NCI-H82 treated with DMSO at 0.1 percent for 48 hours (cell line): ENCODE results near the gene CLASP1.

Source experiments
- DNase-seq: peaks from one replicate; lab custom pipeline; 2025; ENCODE audit not compliant: unreplicated experiment; lab: John Stamatoyannopoulos, UW

The CLASP1 gene

GRCh38 chr2:121545913-121546312 is 103.3 kb downstream of the CLASP1 start:
- DNase-seq: no peak

GRCh38 chr2:121545257-121545656 is 104.0 kb downstream of the CLASP1 start:
- DNase-seq: no peak

GRCh38 chr2:121541495-121541894 is 107.8 kb downstream of the CLASP1 start:
- no peak for DNase-seq

- DNase-seq: no peak
Measured at GRCh38 chr2:121539750-121540469, 109.4 kb downstream of the CLASP1 start.

- DNase-seq: no peak
Measured at GRCh38 chr2:121536850-121537557, 112.3 kb downstream of the CLASP1 start.

GRCh38 chr2:121536347-121536746 is 112.9 kb downstream of the CLASP1 start:
- DNase-seq: no peak

- no peak for DNase-seq
Measured at GRCh38 chr2:121534007-121534406, 115.3 kb downstream of the CLASP1 start.

GRCh38 chr2:121532894-121533293 is 116.4 kb downstream of the CLASP1 start:
- DNase-seq: no peak

GRCh38 chr2:121532347-121532766 is 116.9 kb downstream of the CLASP1 start:
- DNase-seq: peak; percentile 25

- peak; percentile 86 for DNase-seq
Measured at GRCh38 chr2:121530212-121530705, 119.0 kb downstream of the CLASP1 start.

GRCh38 chr2:121529439-121530211 is 119.6 kb downstream of the CLASP1 start:
- peak; percentile 63 for DNase-seq

- no peak for DNase-seq
Measured at GRCh38 chr2:121527009-121527682, 122.1 kb downstream of the CLASP1 start.

- no peak for DNase-seq
Measured at GRCh38 chr2:121524685-121525425, 124.4 kb downstream of the CLASP1 start.

GRCh38 chr2:121521359-121521758 is 127.9 kb downstream of the CLASP1 start:
- no peak for DNase-seq

GRCh38 chr2:121520641-121520994 is 128.6 kb downstream of the CLASP1 start:
- DNase-seq: no peak

- no peak for DNase-seq
Measured at GRCh38 chr2:121519732-121520640, 129.3 kb downstream of the CLASP1 start.

GRCh38 chr2:121519153-121519552 is 130.1 kb downstream of the CLASP1 start:
- DNase-seq: peak; percentile 10

- DNase-seq: no peak
Measured at GRCh38 chr2:121513597-121514333, 135.5 kb downstream of the CLASP1 start.

- no peak for DNase-seq
Measured at GRCh38 chr2:121510857-121511256, 138.4 kb downstream of the CLASP1 start.
